Ovary (tissue), 9 donors: Measurements from ENCODE around the gene GALK2. TPM values are rescaled to one million over a fixed set of nuclear protein-coding genes. Genes with fewer than 3 reads are reported as not detected.
"Not testable (repeated sequence)": the region's sequence is repeated elsewhere in the genome, so short reads cannot be mapped to it uniquely, and the experiment has no call there.

ENCODE experiments used
- DNase-seq, 5 donors: peaks; one replicate each; pipeline ENCODE4 v3.0.0-alpha.2; 2019 to 2020
- H3K27ac ChIP-seq, 2 donors: fragments of 200-600 bp; one replicate each; pipeline versions ENCODE4 v1.5.1 to v1.8.0; 2019 to 2022
- H3K27me3 ChIP-seq: fragments of 200-600 bp; one replicate; pipeline ENCODE4 v1.8.0; 2022
- H3K36me3 ChIP-seq: fragments of 200-600 bp; sonication (generic); one replicate; pipeline ENCODE4 v1.5.1; 2019
- H3K4me1 ChIP-seq: one replicate; pipeline ENCODE4 v1.8.1; 2013; ENCODE audit warnings: mild to moderate bottlenecking, moderate library complexity; ENCODE audit not compliant: insufficient read depth
- H3K4me3 ChIP-seq: fragments of 200-600 bp; sonication (generic); one replicate; pipeline ENCODE4 v1.5.1; 2017
- H3K9me3 ChIP-seq, 2 donors: fragments of 200-600 bp in 1 of 2; sonication (generic) in 1 of 2; one replicate each; pipeline versions ENCODE4 v1.5.1 to v1.8.1; 2013 to 2019; ENCODE audit warnings: mild to moderate bottlenecking in 1 of 2, moderate library complexity in 1 of 2
- CTCF ChIP-seq, 3 donors: fragments of 450-650 bp in 2 of 3; fragments of 200-600 bp in 1 of 3; IDR thresholded peaks; one replicate each; pipeline versions ENCODE4 v1.5.1 to v1.8.0; 2016 to 2022; ENCODE audit warnings: antibody characterized with exemption in 3 of 3, mild to moderate bottlenecking in 1 of 3
- EP300 ChIP-seq: sonication (generic); formaldehyde crosslinking; IDR thresholded peaks from one replicate; pipeline ENCODE4 v1.6.1; 2017; ENCODE audit warnings: antibody characterized with exemption
- POLR2A ChIP-seq: fragments of 450-650 bp; IDR thresholded peaks from one replicate; pipeline ENCODE4 v1.6.1; 2017; ENCODE audit warnings: antibody characterized with exemption, mild to moderate bottlenecking, moderate library complexity
- WGBS, 3 donors: extraction: QIAGEN DNeasy Blood & Tissue Kit in 1 of 3; methylation state at CpG; one replicate each; pipeline versions ENCODE4 v1.1.5 to v1.1.7; 2013 to 2017; 5-methylcytosine and 5-hydroxymethylcytosine counted together
- intact Hi-C, 4 donors: fragments of 100-400 bp; cut with DNase I; formaldehyde crosslinking; loops; one replicate each; pipeline versions ENCODE4 v1.11.0 to v1.15.1; 2022 to 2023
- polyA plus RNA-seq, 2 donors: library from polyadenylated mRNA; stranded (reverse); fragments of 200-250 nt in 1 of 2; fragments of 350-450 nt in 1 of 2; fragmentation: Illumina TruSeq in 1 of 2; extraction: RNeasy Lipid Tissue Mini Kit (QIAGEN cat#74804) in 1 of 2; gene quantifications; one replicate each; pipeline ENCODE4 v1.2.3, GENCODE V29; 2013 to 2014
- total RNA-seq, 7 donors: library from RNA; depleted of rRNA in 2 of 7; stranded (reverse); fragments of >200 nt in 2 of 7; fragmentation: NEBNext Ultra II Directional in 3 of 7; extraction: Animal tissue kit (Norgen Biotek cat#: 25700) in 3 of 7; gene quantifications; one replicate each; pipeline versions ENCODE4 v1.1.0 to v1.2.4, GENCODE V29; 2016 to 2023
- donor health status: DM: no; HTN: no; CAD: no; lungs with moderate emphysema.
- donor health status: DM: no; HTN: no; CAD: no.
- donor health status: Bipolar disorder and iron deficiency.
- donor health status: DM: yes; HTN: yes; CAD: no.
- donor health status: DM: no; HTN: no; CAD: no.
- donor health status: DM: yes; HTN: yes; CAD: no.

GALK2 gene
- total and polyA plus RNA-seq, 9 donors = 14.4 to 49.2 (median 37.9) TPM

GRCh38 chr15:49168016-49168415 lies 2.0 kb upstream of the GALK2 start:
- intact Hi-C loops = no loop called here
- 52 to 69% (median 63%) methylated on average over 3 of the region's 3 CpGs for WGBS, 3 donors
- TF ChIP-seq CTCF (IDR thresholded peaks at IDR 0.05) (no peak), EP300 (no peak), POLR2A (no peak)
- Histone ChIP-seq H3K36me3 (no peaks in the 10 kb centered on the region), H3K27ac (no peak overlapping the region), H3K27me3 (no peaks in the 10 kb centered on the region), H3K4me3 (no peak overlapping the region), H3K4me1 (peaks cover 4% of the 10 kb centered on the region), H3K9me3 (no peaks in the 10 kb centered on the region)
- no peak for DNase-seq

- Histone ChIP-seq H3K9me3 (no peaks in the 10 kb centered on the region), H3K4me3 (no peak overlapping the region), H3K4me1 (peaks cover 4% of the 10 kb centered on the region), H3K27ac (no peak overlapping the region), H3K36me3 (no peaks in the 10 kb centered on the region), H3K27me3 (no peaks in the 10 kb centered on the region)
- no peak for DNase-seq
- TF ChIP-seq EP300 = no peak
- WGBS, 3 donors = 96 to 98% (median 97%) methylated on average over 12 of the region's 12 CpGs
- intact Hi-C loops = no loop called here
These were observed 1.7 kb downstream of the GALK2 start for GRCh38 chr15:49171790-49172189.

GRCh38 chr15:49174902-49175301 lies 4.9 kb downstream of the GALK2 start:
- TF ChIP-seq POLR2A = no peak
- TF ChIP-seq EP300 = no peak
- TF ChIP-seq CTCF (IDR thresholded peaks at IDR 0.05) = no peak
- peaks cover 4% of the 10 kb centered on the region for H3K4me1 ChIP-seq
- no peak overlapping the region for H3K4me3 ChIP-seq
- DNase-seq = no peak
- no peak overlapping the region for H3K27ac ChIP-seq
- WGBS, 3 donors = 94 to 97% (median 97%) methylated on average over 3 of the region's 3 CpGs
- no peaks in the 10 kb centered on the region for H3K36me3 ChIP-seq
- intact Hi-C loops = no loop called here
- no peaks in the 10 kb centered on the region for H3K9me3 ChIP-seq
- no peaks in the 10 kb centered on the region for H3K27me3 ChIP-seq

GRCh38 chr15:49175582-49176397 lies 5.7 kb downstream of the GALK2 start:
- intact Hi-C loops, H3K4me3 ChIP-seq, H3K27ac ChIP-seq, DNase-seq, H3K4me1 ChIP-seq, H3K36me3 ChIP-seq, H3K27me3 ChIP-seq, H3K9me3 ChIP-seq: not testable (repeated sequence)
- WGBS, 3 donors = 93 to 98% (median 97%) methylated on average over 6 of the region's 6 CpGs

GRCh38 chr15:49178497-49178896 lies 8.4 kb downstream of the GALK2 start:
- H3K27ac ChIP-seq = no peak overlapping the region
- no peak for TF ChIP-seq EP300
- TF ChIP-seq CTCF (IDR thresholded peaks at IDR 0.05) = no peak
- no peak for TF ChIP-seq POLR2A
- H3K9me3 ChIP-seq = no peaks in the 10 kb centered on the region
- H3K4me3 ChIP-seq = no peak overlapping the region
- H3K36me3 ChIP-seq = no peaks in the 10 kb centered on the region
- no peaks in the 10 kb centered on the region for H3K27me3 ChIP-seq
- intact Hi-C loops = no loop called here
- 86 to 95% (median 93%) methylated on average over 7 of the region's 7 CpGs for WGBS, 3 donors
- no peak for DNase-seq
- H3K4me1 ChIP-seq = no peaks in the 10 kb centered on the region
